HG02588 (cell line): ENCODE results near the gene DIS3L.
"Not testable (repeated sequence)": the region's sequence is repeated elsewhere in the genome, so short reads cannot be mapped to it uniquely, and the experiment has no call there.

Source experiments
- ATAC-seq: cut with Tn5 transposase; IDR thresholded peaks from one replicate; pipeline ENCODE4 v1.9.1; 2021; ENCODE audit warnings: mild to moderate bottlenecking, moderate library complexity; ENCODE audit not compliant: unreplicated experiment

Gene DIS3L

GRCh38 chr15:66276546-66276945 is 16.8 kb upstream of the DIS3L start:
- ATAC-seq: no peak

- no peak for ATAC-seq
Measured at GRCh38 chr15:66278056-66278455, 15.3 kb upstream of the DIS3L start.

- ATAC-seq: no peak
Measured at GRCh38 chr15:66278671-66279070, 14.7 kb upstream of the DIS3L start.

- ATAC-seq: no peak
Measured at GRCh38 chr15:66284271-66284670, 9.1 kb upstream of the DIS3L start.

- no peak for ATAC-seq
Measured at GRCh38 chr15:66285533-66286280, 7.7 kb upstream of the DIS3L start.

GRCh38 chr15:66287461-66288057 is 5.8 kb upstream of the DIS3L start:
- no peak for ATAC-seq

GRCh38 chr15:66288093-66288492 is 5.3 kb upstream of the DIS3L start:
- no peak for ATAC-seq

- ATAC-seq: no peak
Measured at GRCh38 chr15:66288551-66289185, 4.7 kb upstream of the DIS3L start.

GRCh38 chr15:66290007-66290406 is 3.4 kb upstream of the DIS3L start:
- no peak for ATAC-seq

- ATAC-seq: no peak
Measured at GRCh38 chr15:66290518-66290917, 2.9 kb upstream of the DIS3L start.

- ATAC-seq: no peak
Measured at GRCh38 chr15:66291816-66292570, 1.4 kb upstream of the DIS3L start.

- no peak for ATAC-seq
Measured at GRCh38 chr15:66292571-66293418, 573 bp upstream of the DIS3L start.

GRCh38 chr15:66294157-66294931 is 976 bp downstream of the DIS3L start:
- peak; percentile 5 for ATAC-seq

GRCh38 chr15:66294932-66295235 is 1.5 kb downstream of the DIS3L start:
- no peak for ATAC-seq

- ATAC-seq: no peak
Measured at GRCh38 chr15:66296186-66296585, 2.8 kb downstream of the DIS3L start.

- ATAC-seq: no peak
Measured at GRCh38 chr15:66298803-66299251, 5.5 kb downstream of the DIS3L start.

- no peak for ATAC-seq
Measured at GRCh38 chr15:66302489-66303278, 9.3 kb downstream of the DIS3L start.

GRCh38 chr15:66304425-66304824 is 11.1 kb downstream of the DIS3L start:
- not testable (repeated sequence) for ATAC-seq

GRCh38 chr15:66306381-66306780 is 13.0 kb downstream of the DIS3L start:
- no peak for ATAC-seq
